Measurements from ENCODE around the gene PIGQ.

PIGQ gene

DNA sequence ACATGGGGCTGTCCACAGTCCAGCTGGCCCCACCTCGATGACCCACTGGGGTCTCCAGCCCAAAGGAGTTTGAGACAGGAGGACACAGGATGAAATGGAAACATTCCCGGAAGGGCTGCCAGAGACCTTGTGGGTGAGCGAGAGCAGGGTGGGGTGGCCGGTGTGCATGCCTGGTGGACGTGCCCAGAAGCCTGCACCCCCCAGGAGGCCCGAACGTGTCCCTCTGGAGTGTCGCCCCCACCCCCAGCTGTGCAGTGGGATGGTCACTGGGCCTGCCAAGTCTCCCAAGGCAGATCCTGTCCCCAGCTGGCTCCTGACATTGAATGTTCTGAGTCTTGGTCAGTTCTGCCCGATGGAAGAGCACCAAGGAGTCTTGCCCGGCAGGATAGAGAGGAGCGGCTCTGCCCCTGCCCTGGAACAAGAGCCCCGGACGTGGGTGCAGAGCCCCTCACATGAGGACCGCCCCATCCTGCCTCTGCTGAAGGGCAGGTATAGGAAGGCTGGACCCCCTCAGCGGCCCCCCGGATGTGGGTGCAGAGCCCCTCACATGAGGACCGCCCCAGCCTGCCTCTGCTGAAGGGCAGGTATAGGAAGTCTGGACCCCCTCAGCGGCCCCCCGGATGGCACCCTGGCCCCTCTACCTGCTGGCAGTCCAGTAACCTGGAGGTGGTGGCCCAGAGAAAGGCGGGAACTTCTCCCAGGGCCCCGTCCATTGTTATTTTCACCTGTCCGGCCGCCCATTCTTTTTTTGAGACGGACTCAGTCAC lies 45.3 kb upstream of the PIGQ start:
- in situ Hi-C loops (cut with MboI; ENCODE audit: low sequenced_read_pairs, unreplicated experiment): no loop called here
- DNase-seq (ENCODE audit: low spot score): no peak
- no peak for TF ChIP-seq CTCF (IDR thresholded peaks at IDR 0.05; ENCODE audit: borderline replicate concordance, control extremely low read depth, extremely low read depth, insufficient read depth, missing control alignments)

GRCh38 chr16:525123-525519 lies 44.6 kb upstream of the PIGQ start:
- in situ Hi-C loops (cut with MboI; ENCODE audit: low sequenced_read_pairs, unreplicated experiment): no loop called here
- no peak for DNase-seq (ENCODE audit: low spot score)
- TF ChIP-seq CTCF (IDR thresholded peaks at IDR 0.05; ENCODE audit: borderline replicate concordance, control extremely low read depth, extremely low read depth, insufficient read depth, missing control alignments): no peak

- in situ Hi-C loops (cut with MboI; ENCODE audit: low sequenced_read_pairs, unreplicated experiment): no loop called here
- peak; percentile 70 for DNase-seq (ENCODE audit: low spot score)
- no peak for TF ChIP-seq CTCF (IDR thresholded peaks at IDR 0.05; ENCODE audit: borderline replicate concordance, control extremely low read depth, extremely low read depth, insufficient read depth, missing control alignments)
Observed at GRCh38 chr16:525520-526180, 44.1 kb upstream of the PIGQ start.

DNA sequence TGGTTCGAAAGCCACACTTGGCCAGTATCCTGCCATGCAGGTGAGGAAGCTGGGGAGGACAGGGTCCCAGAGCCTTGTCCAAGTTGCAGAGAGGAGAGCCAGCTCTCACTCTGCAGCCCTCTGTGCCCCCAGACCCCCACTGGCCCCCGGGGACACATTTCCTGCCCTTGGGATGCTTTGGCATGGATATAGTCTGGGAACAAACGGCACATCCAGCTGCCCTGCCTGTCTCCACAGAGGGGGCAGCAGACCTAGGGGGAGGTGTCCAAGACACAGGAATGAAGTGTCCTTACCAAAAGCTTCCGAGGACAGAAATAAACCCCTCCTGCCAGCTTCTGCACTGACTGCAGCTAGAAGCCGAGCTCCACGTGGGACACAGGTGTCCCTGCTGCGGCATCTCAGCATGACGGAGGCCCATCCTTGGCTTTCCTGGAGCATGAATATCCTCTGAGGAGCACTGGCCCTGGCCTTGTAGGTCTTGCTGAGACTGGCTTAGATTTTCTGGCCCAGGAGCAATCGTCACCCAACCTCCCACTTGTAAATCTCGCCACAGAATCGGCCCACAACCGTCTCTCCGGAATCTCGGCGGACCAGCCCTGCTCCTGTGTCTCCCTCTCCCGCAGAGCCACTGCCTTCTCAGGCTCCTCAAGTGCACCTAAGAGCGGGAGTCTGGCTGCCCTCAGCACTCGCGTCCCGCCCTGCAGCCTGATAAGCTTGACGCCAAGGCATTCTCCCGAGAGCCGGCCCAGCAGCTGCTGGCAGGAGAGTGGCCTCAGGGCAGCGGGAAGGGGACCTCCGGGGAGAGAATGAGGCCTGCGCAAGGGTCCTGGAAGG lies 43.4 kb upstream of the PIGQ start:
- in situ Hi-C loops (cut with MboI; ENCODE audit: low sequenced_read_pairs, unreplicated experiment): no loop called here
- DNase-seq (ENCODE audit: low spot score): no peak
- no peak for TF ChIP-seq CTCF (IDR thresholded peaks at IDR 0.05; ENCODE audit: borderline replicate concordance, control extremely low read depth, extremely low read depth, insufficient read depth, missing control alignments)

- in situ Hi-C loops (cut with MboI; ENCODE audit: low sequenced_read_pairs, unreplicated experiment): no loop called here
- TF ChIP-seq CTCF (IDR thresholded peaks at IDR 0.05; ENCODE audit: borderline replicate concordance, control extremely low read depth, extremely low read depth, insufficient read depth, missing control alignments): no peak
- peak; percentile 93 for DNase-seq (ENCODE audit: low spot score)
Observed at GRCh38 chr16:527015-527903, 42.5 kb upstream of the PIGQ start, which contains the start of gene CAPN15. Gene CAPN15 (plus strand): TSS chr16:527712. CDS start chr16:546839, 19,127 bp downstream.
